GM18519 (cell line): Measurements from ENCODE around the gene PDE8A.

ENCODE experiments used
- ATAC-seq: cut with Tn5 transposase; IDR thresholded peaks from one replicate; pipeline ENCODE4 v1.9.1; 2021; ENCODE audit warnings: mild to moderate bottlenecking, moderate library complexity; ENCODE audit not compliant: unreplicated experiment, low FRiP score

PDE8A gene

DNA sequence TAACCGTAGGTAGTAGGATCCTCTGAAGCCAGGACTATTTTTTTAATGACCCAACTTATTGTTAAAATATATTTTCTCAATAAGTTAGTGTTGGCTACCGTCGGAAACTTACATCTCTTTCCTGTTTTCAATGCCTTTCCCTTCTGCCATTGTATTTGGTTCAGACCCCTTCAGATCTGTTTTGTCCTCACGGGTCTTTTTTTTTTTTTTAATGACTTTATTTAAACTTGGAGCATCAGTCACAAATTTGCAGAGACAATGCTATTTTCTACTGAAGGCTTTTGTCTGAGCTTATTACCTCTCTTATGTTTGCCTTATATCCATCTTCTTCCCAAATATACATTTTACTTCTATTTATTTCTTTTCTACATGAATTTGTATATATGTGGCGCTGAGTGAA lies 47.6 kb downstream of the PDE8A start:
- no peak for ATAC-seq

DNA sequence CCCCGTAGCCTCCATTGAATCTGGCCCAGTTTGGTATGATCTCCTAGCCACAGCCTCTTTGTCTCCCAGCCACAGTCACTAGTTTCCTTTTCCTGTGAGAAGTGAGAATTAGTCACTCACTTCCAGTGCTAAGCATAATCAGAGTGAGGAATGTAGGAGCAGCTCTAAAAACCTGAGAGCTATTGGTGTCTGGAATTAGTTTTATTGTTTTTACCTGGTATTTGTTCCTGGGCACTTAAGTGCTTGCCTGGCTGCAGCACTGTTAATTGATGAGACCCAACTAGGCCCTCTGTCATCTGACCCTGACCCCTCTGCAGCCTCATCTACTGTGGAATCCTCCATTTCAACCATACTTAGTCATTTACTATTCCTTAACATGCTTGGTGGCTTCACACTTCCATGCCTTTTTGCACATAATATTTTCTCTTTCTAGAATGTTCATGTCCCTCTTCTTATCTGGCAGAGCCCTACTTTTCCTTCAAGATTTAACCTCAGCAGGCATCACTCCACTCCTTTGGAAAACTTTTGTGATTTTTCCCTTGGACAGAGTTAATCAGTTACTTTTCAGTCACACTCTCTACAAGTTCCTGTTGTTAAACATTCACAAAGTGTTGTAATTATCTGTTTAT lies 48.8 kb downstream of the PDE8A start:
- no peak for ATAC-seq

DNA sequence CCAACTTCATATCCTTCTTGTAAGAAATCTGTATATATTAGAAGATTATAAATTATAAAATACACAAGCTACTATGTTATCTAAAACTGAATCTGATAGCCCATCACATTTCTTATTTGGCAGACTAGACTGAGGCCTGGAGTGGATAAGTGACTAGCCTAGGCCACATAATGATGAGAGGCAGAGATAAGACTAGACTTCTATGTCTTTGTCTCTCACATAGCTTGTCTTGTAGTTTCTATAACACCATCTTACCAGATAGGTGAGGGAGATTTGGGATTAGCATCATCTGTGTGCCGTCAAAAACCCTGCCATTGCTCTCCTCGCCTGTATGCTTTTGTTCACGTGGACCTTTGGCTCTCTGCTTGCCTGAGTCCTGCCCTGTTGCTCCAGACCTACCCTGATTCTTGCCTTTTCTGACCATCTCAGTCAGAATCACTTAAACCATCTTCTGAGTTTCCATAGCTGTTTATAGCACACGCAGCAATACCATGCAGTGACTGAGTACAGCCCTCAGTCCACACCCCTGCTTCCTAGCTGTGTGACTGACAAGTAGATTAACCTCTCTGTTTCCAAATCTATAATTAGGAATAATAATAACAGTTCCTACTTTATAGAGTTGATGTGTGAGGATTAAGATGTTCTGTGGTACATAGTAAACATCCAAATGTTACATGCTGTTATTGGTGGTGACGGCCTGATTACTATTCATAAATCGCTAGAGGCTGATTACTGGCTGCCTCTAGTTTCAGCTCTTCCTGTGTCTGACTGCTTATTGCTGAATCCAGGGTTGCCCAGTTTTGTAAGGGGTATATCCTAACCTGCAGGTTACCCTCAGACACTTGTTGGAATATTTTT lies 49.7 kb downstream of the PDE8A start:
- ATAC-seq: no peak

DNA sequence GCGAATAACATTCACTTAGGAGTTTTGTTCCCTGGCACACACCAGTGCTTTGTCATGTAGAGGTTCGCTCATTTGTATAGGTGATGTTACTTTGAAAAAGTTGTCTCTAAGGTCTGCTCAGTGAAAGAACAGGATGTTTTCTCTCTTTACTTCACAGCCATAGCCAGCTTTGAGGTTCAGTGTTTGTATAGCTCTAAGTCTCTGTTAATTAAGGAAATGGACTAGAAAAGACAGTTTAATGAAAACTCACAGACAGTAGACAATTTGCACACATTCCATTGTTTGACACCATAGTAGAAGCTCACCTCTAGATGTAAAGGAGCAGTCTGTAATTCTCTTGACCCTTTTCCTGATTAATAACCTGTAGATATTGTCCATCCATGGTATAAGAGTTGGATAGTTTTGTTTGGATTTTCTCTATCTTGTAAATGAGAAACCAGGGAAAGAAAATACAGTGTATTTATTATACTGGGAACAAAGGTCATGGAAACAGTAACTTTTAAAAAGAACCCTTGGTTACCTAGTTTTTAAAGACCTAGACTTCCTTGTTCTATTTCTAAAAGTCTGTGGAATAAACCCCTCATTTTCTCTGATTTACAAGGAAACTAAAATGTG lies 50.4 kb downstream of the PDE8A start:
- ATAC-seq: no peak

DNA sequence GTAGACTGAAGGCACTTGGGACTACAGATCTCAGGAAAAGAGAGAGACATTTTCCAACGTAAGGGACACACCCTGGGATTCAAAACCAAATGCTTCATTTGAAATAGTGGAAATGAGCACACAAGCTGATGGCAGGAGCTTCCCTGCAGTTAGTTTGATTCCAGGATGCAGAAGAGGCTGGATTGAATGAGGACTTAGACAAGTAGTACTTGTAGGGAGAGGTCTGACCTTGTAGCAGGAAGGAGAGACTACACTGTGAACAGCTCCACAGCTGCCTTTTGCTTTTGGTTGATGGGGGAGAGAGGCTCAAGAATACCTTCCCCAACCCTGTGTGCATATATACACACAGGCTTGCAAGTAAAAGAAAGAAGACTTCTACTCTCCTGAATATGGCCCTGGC lies 51.5 kb downstream of the PDE8A start:
- ATAC-seq: no peak

DNA sequence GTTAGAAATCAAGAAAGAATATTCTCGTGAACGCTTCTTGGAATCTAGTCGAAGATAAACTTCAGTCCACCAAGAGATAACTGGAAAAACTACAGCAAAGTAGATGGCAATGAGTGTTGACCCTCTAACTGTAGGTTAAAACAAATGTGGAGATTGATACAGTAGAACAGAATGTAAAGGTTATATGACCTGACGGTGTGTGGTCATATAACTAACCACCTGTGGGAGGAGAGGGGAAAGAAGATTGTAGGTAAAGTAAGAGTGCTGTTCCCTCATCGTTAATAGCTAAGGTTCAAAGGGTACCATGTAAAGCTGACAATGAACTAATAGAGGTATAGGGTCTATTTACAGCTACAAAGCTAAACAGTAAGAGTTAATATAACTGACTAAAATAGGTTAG lies 52.6 kb downstream of the PDE8A start:
- no peak for ATAC-seq

DNA sequence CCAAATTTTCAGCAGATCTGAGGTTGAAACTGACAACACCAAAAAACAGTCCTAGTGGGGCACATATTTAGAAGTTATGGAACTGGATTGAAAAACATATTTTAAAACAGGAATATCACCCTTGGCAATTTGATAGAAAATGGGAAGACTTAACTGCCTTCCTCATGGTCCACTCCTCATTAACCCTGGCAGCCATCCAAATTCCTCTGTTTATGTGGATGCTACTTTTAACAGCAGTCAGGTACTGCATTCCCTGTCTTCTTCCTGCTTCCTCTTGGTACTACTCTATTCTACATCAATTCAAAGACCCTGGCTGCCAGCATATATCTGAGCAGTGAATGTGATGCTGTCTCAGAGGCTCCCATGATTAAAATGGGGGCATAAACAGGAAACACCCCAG lies 54.3 kb downstream of the PDE8A start:
- ATAC-seq: no peak

DNA sequence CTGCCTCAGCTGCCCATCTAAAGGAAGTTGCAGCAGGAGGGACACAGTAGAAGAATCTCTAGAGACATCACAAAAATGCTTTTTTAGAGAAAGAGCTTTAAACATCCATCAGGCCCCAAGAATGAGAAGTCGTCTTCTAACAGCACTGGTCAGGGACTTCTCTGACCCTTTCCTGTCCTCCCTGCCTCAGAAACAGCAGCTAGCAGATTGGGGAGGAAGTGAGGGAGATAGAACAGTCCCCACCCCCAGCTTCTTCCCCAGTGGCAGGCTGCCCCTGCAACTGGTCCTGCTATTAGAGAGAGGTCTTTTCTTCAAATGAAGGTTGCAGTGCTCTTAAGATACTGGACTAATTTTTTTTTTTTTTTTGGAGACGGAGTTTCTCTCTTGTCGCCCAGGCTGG lies 55.1 kb downstream of the PDE8A start:
- ATAC-seq: no peak

DNA sequence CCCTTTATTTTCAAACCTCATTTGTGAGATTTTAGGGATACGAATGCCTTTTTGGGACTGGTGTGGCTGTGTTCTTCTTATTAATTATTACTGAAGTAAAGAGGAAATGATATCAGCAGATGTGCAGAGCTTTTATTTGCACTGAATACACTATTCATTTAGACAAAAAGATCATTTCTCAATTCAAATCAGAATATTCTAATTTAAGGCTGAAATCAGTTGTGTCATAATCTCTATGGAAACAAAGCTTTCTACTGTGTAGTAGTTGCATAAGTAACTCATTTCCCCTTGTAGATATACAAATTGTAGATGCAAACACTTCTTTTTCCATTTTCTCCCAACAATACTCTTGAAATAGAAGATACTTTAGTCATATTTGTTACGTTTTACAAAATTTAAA lies 56.0 kb downstream of the PDE8A start:
- no peak for ATAC-seq

DNA sequence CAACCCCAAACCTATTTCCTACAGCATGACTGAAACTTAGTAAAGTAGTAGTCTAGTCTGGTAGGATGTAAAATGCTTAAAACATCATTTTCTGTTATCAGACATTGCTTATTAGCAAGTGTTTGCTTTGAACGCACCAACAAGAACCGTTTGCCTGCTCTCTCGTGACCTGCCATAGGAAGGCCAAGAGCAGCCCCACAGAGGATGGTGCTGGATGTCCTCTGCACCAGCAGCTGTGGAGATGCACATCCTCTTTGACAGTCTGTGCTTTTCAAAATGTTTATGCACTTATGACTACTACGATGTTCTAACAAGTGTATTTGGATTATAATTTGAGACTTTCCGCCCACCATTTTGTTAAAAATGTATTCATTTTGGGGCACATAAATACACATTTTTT lies 59.6 kb downstream of the PDE8A start:
- ATAC-seq: no peak

DNA sequence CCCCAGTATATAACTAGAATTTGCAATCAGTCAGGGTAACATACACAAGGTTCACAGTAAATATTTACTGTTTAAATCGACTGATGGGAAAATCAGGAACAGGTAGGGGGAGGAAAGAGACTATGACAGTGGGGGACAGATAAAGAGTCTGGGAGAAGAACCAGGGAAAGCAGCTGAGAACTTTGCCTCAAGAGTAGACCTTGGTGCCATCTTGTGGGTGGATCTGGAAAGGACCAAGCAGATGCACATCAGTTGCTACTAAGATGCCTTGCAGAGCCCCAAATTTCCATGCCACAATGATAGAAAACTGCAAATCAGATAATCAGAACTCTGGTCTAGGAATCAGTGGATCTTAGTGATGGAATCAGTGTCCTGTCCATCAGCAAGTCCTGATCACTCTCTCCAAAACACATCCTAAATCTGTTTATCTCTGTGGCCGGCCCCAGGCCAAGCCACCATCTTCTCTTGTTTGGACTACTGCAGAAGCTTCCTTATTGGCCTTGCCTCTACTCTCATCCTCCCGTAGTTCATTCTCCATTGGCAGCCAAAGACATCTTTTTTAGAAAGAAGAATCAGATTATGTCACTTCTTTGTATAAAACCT lies 62.7 kb downstream of the PDE8A start:
- no peak for ATAC-seq

DNA sequence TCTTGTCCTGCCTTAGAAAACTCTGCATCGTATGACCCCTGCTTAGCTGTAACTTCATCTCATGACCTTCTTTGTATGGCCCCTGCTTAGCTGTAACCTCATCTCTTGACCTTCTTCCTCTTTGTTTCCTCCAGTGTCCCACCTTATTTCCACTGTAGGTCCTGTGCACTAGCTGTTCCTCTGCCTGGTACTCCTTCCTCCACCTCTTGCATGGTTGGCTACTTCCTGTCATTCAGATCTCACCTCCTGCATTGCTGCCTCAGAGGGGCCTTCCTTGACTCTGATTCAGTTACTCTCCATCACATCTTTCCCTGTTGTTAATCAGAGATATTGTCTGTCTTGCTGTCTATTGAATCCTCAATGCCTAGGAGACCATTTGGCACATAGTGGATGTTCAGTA lies 63.2 kb downstream of the PDE8A start:
- no peak for ATAC-seq

DNA sequence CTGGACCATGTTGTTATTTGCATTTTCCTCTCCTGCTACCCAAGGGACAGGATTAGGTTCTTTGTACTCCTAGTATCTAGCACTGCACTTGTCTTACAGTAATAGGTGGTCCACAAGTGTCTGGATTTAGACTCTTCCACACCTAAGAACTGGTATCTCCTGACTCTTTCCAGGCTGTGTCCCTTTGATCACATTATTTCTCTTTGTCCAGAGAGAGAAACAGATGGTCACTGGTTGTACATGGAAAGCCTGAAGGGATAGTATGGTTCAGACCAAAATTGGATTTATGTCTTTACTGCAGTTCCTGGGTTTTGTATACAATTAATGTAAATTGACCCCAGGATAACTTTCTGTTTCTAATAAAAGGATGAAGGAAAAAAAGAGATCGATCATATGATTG lies 64.0 kb downstream of the PDE8A start:
- no peak for ATAC-seq

DNA sequence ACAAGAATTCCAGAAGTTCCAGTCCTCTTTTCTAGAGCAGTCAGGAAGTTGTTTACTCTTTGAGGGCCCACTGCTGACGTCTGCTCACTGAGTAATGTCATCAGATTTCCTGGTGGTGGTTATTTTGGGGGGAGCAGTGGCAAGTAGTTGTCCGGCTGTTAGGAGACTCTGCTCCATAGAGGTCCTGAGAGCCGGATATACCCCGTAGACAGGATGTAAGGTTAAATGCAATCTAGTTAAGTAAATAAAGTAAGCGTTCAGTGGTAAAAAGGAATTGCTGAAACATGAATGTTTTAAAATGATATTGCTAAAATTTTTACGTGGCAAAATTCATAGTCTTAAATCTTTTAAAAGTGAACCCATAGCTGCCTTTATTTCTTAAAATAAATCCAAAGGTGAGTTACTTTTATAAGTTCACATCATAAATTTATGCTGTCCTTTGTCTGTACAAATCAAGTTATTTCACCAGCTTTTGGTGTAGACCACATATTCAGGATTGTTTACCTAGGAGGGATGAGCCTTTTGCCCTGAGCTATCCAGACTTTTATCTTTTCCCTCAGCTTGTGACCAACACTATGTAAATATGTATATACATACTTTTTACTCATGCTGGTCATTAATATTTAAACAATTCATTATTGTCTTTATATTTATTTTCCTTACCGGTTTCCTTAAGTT lies 65.8 kb downstream of the PDE8A start:
- no peak for ATAC-seq

DNA sequence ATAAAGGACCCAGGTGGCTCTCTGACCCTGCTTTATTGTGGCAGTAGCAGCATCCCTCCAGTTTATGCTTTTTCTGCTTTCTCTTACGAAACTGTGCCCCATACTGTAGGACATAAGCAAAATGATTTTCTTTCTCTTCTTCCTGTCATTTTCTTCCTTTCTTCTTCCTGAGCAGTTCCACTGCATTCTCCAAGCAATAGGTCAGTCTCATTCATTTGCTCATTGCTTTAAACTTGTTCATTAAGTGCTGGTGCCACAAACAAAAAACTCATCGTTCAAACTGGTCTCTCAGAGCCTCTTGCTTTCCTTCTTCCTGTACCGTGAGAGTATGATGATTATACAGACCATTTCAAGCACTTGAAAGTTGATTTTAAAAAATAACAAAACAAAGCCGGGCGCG lies 66.8 kb downstream of the PDE8A start:
- no peak for ATAC-seq

DNA sequence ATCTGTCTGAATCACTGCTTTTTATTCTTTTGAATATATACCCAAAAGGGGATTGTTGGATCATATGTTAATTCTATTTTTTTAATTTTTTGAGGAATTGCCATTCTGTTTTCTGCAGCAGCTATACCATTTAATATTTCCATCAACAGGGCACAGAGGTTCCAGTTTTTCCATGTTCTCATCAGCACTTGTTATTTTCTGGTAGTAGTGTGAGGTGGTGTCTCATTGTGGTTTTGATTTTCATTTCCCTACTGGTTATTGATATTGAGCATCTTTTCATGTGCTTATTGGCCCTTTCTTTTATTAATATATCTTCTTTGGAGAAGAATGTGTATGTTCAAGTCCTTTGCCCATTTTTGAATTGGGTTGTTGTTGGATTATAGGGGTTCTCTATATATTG lies 68.1 kb downstream of the PDE8A start:
- no peak for ATAC-seq

DNA sequence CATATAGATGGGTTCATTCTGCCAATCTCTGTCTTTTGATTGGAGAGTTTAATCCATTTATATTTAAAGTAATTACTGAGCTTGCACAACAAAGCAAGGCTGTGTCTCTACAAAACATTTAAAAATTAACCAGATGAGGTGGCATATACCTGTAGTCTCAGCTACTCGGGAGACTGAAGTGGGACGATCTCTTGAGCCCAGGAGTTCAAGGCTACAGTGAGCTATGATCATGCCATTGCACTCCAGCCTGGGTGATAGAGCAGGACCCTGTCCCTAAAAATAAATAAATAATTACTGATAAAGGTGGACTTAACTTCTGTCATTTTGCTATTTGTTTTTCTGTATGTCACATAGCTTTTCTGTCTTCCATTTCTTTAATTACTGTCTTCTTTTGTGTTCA lies 78.1 kb downstream of the PDE8A start:
- no peak for ATAC-seq

DNA sequence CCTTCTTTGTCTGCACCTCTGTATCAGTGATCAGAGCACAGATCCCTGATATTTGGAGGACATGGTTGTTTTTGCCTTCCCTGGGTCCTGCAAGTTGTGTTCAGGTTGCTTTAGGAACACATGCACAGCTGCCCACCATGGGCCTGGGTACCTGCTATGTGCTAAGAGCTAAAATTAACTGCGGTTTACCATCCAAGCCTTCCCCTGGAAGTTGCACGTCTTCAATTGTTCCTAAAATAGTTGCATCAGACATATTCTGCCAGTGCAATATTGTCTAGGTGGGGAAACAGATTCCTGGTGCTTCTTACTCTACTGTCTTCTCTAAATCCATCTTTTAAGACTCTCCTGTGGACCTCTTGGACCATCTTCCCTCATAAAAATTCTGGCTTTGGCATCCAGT lies 80.9 kb downstream of the PDE8A start:
- ATAC-seq: no peak

DNA sequence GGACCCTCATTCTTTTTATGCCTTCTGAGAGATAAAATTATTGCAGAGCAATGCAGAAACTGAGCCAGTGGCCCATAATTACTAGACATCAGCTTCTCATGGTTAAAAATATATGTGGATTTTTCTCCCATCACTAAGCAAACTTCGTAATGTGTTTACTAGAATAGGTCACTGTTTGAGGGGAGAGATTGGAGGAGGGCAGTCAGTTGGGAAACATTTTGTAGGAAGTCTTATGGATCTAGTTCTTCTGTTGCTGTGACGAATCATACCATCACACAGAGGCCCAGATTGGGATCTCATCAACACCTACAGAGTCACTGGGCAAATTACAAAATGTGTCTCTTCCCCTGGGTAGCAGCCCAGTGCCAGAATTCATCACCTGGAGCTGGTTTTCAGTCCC lies 81.4 kb downstream of the PDE8A start:
- ATAC-seq: no peak

DNA sequence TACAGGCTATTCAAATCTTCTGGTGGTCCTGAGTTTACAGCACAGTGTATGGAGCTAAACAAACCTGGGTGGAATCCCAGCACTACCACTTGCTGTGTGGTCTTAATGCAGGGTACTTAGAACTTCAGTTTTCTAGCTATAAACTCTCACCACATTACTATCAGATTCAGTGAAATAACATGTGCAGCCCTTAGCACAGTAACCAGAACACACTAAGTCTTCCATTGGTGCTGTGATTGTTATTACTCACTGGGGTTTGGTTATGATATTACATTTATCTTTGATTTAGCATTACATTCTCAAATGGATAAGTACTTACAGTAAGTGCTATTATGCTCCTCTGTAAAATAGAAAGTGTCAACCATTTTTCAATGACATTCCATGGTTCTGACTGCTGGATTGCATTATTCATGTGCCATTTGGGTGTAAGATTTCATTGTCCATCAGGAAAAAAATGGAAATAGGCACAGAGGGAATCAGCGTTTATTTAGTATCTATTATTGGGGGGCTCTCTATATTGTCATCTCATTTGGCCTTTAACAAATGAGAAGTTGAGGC lies 81.9 kb downstream of the PDE8A start:
- ATAC-seq: no peak

DNA sequence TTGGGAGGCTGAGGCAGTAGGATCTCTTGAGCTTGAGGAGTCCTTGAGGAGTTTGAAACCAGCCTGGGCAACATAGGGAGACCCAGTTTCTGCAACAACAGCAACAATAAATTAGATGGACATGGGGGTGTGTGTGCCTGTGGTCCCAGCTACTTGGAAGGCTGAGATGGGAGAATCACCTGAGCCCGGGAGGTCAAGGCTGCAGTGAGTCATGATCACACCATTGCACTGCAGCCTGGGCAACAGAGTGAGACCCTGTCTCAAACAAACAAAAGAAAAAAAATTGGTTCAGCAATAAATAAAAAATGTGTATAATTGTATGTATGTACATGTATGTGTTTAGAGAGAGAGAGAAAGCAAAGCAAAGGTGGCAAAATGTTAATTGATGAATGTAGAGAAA lies 83.1 kb downstream of the PDE8A start:
- no peak for ATAC-seq
